GM12873 (cell line): Measurements from ENCODE around the gene ITPKC.

Source experiments
- CTCF ChIP-seq: IDR thresholded peaks from 2 replicates; pipeline ENCODE4 v1.5.1; 2012; ENCODE audit warnings: low read depth, mild to moderate bottlenecking, moderate library complexity, low read length, control low read depth; ENCODE audit not compliant: insufficient read depth; ENCODE audit errors: missing control alignments

Gene ITPKC

GRCh38 chr19:40786060-40787037 is 69.4 kb downstream of the ITPKC start:
- no peak for TF ChIP-seq CTCF
